ENCODE results near the gene GLUD1. TPM values are rescaled to one million over a fixed set of nuclear protein-coding genes. Genes with fewer than 3 reads are reported as not detected.
"Not testable (repeated sequence)": the region's sequence is repeated elsewhere in the genome, so short reads cannot be mapped to it uniquely, and the experiment has no call there.

The GLUD1 gene
- 100 to 1,000 TPM; 100 to 111 (median 102) TPM for total RNA-seq

- peaks cover 52% of the 10 kb centered on the region for H3K4me1 Mint-ChIP-seq (ENCODE audit: low read depth)
Observed at GRCh38 chr10:87094373-87095235, at the start of gene GLUD1, which contains the start of gene SHLD2. Gene GLUD1, minus strand, starts transcription at chr10:87094843. Its CDS starts 74 bp downstream, at chr10:87094769. Gene SHLD2, plus strand, starts transcription at chr10:87095206. Its CDS starts 56,149 bp downstream, at chr10:87151355.

GRCh38 chr10:87143109-87143418 lies 48.4 kb upstream of the GLUD1 start:
- H3K9me3 Mint-ChIP-seq; H3K36me3 Mint-ChIP-seq (ENCODE audit: insufficient read depth); DNase-seq; ATAC-seq; H3K4me3 Mint-ChIP-seq; H3K4me1 Mint-ChIP-seq (ENCODE audit: low read depth); H3K27me3 Mint-ChIP-seq (ENCODE audit: low read depth): not testable (repeated sequence)

More at GRCh38 chr10:87094373-87095235, at the start of gene GLUD1, which contains the start of gene SHLD2:
- Mint-ChIP-seq H3K9me3 (no peaks in the 10 kb centered on the region), H3K27me3 (ENCODE audit: low read depth) (no peaks in the 10 kb centered on the region), H3K36me3 (ENCODE audit: insufficient read depth) (peaks cover 11% of the 10 kb centered on the region), H3K4me3 (peak within 1 kb of the TSS; percentile 95)
- DNase-seq (peak; percentile 80), ATAC-seq (peak; percentile 78 to 79)

- H3K4me1 Mint-ChIP-seq (ENCODE audit: low read depth); ATAC-seq; H3K9me3 Mint-ChIP-seq; DNase-seq; H3K27me3 Mint-ChIP-seq (ENCODE audit: low read depth); H3K4me3 Mint-ChIP-seq; H3K36me3 Mint-ChIP-seq (ENCODE audit: insufficient read depth): not testable (repeated sequence)
Observed at GRCh38 chr10:87142230-87143108, 47.8 kb upstream of the GLUD1 start.

GRCh38 chr10:87137478-87137877 lies 42.8 kb upstream of the GLUD1 start:
- H3K27me3 Mint-ChIP-seq (ENCODE audit: low read depth); H3K9me3 Mint-ChIP-seq; DNase-seq; H3K4me1 Mint-ChIP-seq (ENCODE audit: low read depth); ATAC-seq; H3K4me3 Mint-ChIP-seq: not testable (repeated sequence)
- H3K36me3 Mint-ChIP-seq (ENCODE audit: insufficient read depth): peaks cover 16% of the 10 kb centered on the region

- not testable (repeated sequence) for H3K9me3 Mint-ChIP-seq; H3K4me1 Mint-ChIP-seq (ENCODE audit: low read depth); H3K4me3 Mint-ChIP-seq; ATAC-seq; H3K27me3 Mint-ChIP-seq (ENCODE audit: low read depth); DNase-seq
- H3K36me3 Mint-ChIP-seq (ENCODE audit: insufficient read depth): peaks cover 23% of the 10 kb centered on the region
Observed at GRCh38 chr10:87134440-87134839, 39.8 kb upstream of the GLUD1 start.

GRCh38 chr10:87133936-87134335 lies 39.3 kb upstream of the GLUD1 start:
- peaks cover 25% of the 10 kb centered on the region for H3K36me3 Mint-ChIP-seq (ENCODE audit: insufficient read depth)
- H3K9me3 Mint-ChIP-seq; H3K4me3 Mint-ChIP-seq; H3K4me1 Mint-ChIP-seq (ENCODE audit: low read depth); H3K27me3 Mint-ChIP-seq (ENCODE audit: low read depth); DNase-seq; ATAC-seq: not testable (repeated sequence)

GRCh38 chr10:87132176-87132575 lies 37.5 kb upstream of the GLUD1 start:
- DNase-seq; H3K27me3 Mint-ChIP-seq (ENCODE audit: low read depth); H3K4me1 Mint-ChIP-seq (ENCODE audit: low read depth): not testable (repeated sequence)

GRCh38 chr10:87127607-87128156 lies 33.0 kb upstream of the GLUD1 start:
- H3K4me1 Mint-ChIP-seq (ENCODE audit: low read depth); H3K4me3 Mint-ChIP-seq; DNase-seq; ATAC-seq; H3K27me3 Mint-ChIP-seq (ENCODE audit: low read depth); H3K9me3 Mint-ChIP-seq: not testable (repeated sequence)
- peaks cover 12% of the 10 kb centered on the region for H3K36me3 Mint-ChIP-seq (ENCODE audit: insufficient read depth)

More at GRCh38 chr10:87132176-87132575, 37.5 kb upstream of the GLUD1 start:
- not testable (repeated sequence) for H3K4me3 Mint-ChIP-seq, H3K9me3 Mint-ChIP-seq, ATAC-seq
- H3K36me3 Mint-ChIP-seq (ENCODE audit: insufficient read depth): peaks cover 22% of the 10 kb centered on the region

- H3K4me1 Mint-ChIP-seq (ENCODE audit: low read depth); H3K36me3 Mint-ChIP-seq (ENCODE audit: insufficient read depth); H3K27me3 Mint-ChIP-seq (ENCODE audit: low read depth); ATAC-seq; DNase-seq; H3K9me3 Mint-ChIP-seq; H3K4me3 Mint-ChIP-seq: not testable (repeated sequence)
Observed at GRCh38 chr10:87127048-87127447, 32.4 kb upstream of the GLUD1 start.

GRCh38 chr10:87123351-87123750 lies 28.7 kb upstream of the GLUD1 start:
- not testable (repeated sequence) for H3K4me1 Mint-ChIP-seq (ENCODE audit: low read depth); H3K36me3 Mint-ChIP-seq (ENCODE audit: insufficient read depth); DNase-seq; H3K4me3 Mint-ChIP-seq; H3K9me3 Mint-ChIP-seq; ATAC-seq; H3K27me3 Mint-ChIP-seq (ENCODE audit: low read depth)

GRCh38 chr10:87119029-87119428 lies 24.4 kb upstream of the GLUD1 start:
- DNase-seq; H3K4me3 Mint-ChIP-seq; ATAC-seq; H3K4me1 Mint-ChIP-seq (ENCODE audit: low read depth); H3K36me3 Mint-ChIP-seq (ENCODE audit: insufficient read depth); H3K9me3 Mint-ChIP-seq; H3K27me3 Mint-ChIP-seq (ENCODE audit: low read depth): not testable (repeated sequence)

GRCh38 chr10:87118122-87118521 lies 23.5 kb upstream of the GLUD1 start:
- H3K27me3 Mint-ChIP-seq (ENCODE audit: low read depth); H3K9me3 Mint-ChIP-seq; ATAC-seq; H3K4me3 Mint-ChIP-seq; H3K4me1 Mint-ChIP-seq (ENCODE audit: low read depth); H3K36me3 Mint-ChIP-seq (ENCODE audit: insufficient read depth); DNase-seq: not testable (repeated sequence)

GRCh38 chr10:87105446-87106124 lies 10.9 kb upstream of the GLUD1 start:
- H3K27me3 Mint-ChIP-seq (ENCODE audit: low read depth): no peaks in the 10 kb centered on the region
- peaks cover 15% of the 10 kb centered on the region for H3K4me1 Mint-ChIP-seq (ENCODE audit: low read depth)
- ATAC-seq (no peak), DNase-seq (no peak)
- no peak overlapping the region for H3K4me3 Mint-ChIP-seq
- no peaks in the 10 kb centered on the region for H3K9me3 Mint-ChIP-seq
- peaks cover 36% of the 10 kb centered on the region for H3K36me3 Mint-ChIP-seq (ENCODE audit: insufficient read depth)

GRCh38 chr10:87104727-87105126 lies 10.1 kb upstream of the GLUD1 start:
- not testable (repeated sequence) for DNase-seq; H3K27me3 Mint-ChIP-seq (ENCODE audit: low read depth); H3K9me3 Mint-ChIP-seq; H3K4me3 Mint-ChIP-seq; ATAC-seq
- Mint-ChIP-seq H3K36me3 (ENCODE audit: insufficient read depth) (peaks cover 41% of the 10 kb centered on the region), H3K4me1 (ENCODE audit: low read depth) (peaks cover 15% of the 10 kb centered on the region)

Measured in activated T-cell treated with anti-CD3 and anti-CD28 coated beads, Interleukin-2, amount 50 U/mL, for 4 hours (primary cell).